ENCODE measurements around the gene CD200. TPM values are rescaled to one million over a fixed set of nuclear protein-coding genes. Genes with fewer than 3 reads are reported as not detected.

CD200 gene, protein sequence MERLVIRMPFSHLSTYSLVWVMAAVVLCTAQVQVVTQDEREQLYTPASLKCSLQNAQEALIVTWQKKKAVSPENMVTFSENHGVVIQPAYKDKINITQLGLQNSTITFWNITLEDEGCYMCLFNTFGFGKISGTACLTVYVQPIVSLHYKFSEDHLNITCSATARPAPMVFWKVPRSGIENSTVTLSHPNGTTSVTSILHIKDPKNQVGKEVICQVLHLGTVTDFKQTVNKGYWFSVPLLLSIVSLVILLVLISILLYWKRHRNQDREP
- total RNA-seq: 10 to 100 TPM in 1 of 4 donors, 1 to 10 TPM in 3; 2.5 to 15.6 (median 4.8) TPM

DNA sequence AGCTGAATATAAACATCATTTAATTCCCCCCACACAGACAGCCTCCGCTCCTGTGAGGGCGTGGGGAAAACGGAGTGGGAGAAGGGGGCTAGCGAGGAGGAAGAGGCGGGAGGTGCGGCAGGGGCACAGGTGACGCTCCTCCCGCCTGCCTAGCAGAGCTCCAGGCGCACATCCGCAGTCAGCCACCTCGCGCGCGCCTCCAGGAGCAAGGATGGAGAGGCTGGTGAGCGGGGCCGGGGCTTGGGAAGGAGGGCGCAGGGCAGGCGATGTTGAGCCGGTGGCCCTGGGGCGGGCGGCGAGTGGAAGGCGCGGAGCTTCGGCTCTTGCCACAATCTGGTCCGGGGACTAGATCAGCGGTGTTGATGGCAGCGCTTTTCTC, at the start of gene CD200:
Gene CD200, plus strand, starts transcription at position 155 of the 379 bp plus-strand sequence. Its CDS starts 57 bp downstream, at position 212.
- 0 to 5% methylated on average over 3 to 4 of the region's 28 CpGs for WGBS, 2 donors (ENCODE audit: low coverage in 1 of 2)
- TF ChIP-seq POLR2A (IDR thresholded peaks at IDR 0.05) (peak; percentile 31 to 42), POLR2AphosphoS5 (IDR thresholded peaks at IDR 0.05) (peak; percentile 70), EP300 (IDR thresholded peaks at IDR 0.05) (no peak)
- TF ChIP-seq, protein P1, sequence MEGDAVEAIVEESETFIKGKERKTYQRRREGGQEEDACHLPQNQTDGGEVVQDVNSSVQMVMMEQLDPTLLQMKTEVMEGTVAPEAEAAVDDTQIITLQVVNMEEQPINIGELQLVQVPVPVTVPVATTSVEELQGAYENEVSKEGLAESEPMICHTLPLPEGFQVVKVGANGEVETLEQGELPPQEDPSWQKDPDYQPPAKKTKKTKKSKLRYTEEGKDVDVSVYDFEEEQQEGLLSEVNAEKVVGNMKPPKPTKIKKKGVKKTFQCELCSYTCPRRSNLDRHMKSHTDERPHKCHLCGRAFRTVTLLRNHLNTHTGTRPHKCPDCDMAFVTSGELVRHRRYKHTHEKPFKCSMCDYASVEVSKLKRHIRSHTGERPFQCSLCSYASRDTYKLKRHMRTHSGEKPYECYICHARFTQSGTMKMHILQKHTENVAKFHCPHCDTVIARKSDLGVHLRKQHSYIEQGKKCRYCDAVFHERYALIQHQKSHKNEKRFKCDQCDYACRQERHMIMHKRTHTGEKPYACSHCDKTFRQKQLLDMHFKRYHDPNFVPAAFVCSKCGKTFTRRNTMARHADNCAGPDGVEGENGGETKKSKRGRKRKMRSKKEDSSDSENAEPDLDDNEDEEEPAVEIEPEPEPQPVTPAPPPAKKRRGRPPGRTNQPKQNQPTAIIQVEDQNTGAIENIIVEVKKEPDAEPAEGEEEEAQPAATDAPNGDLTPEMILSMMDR (IDR thresholded peaks at IDR 0.05): peak in 3 of 4 experiments; percentile 23 to 38 (median 24)

DNA sequence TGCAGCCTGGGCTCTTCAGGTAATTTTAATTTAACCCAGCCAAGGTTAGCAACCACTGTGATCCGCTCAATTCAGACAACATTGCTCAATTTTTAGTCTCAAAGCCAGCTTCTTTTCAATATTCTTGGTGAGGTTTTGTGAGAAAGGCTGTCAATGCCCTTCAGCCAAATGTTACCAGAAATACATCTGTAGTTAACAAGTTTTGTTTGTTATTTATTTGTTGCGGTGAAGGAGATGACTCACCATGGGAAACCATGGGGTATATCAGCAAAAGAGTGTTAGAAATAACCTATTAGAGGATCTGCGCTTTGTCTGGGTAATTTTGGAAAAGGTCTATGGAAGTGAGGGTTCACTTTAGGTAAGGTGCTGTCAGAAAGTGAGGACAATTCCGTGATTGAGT, 43.9 kb upstream of the CD200 start:
- H3K9me3 ChIP-seq: no peaks in the 10 kb centered on the region
- peaks cover 0 to 3% (median 0%) of the 10 kb centered on the region in 3 donors for H3K4me1 ChIP-seq
- H3K27me3 ChIP-seq: no peaks in the 10 kb centered on the region
- WGBS, 2 donors (ENCODE audit: low coverage in 1 of 2): 94% methylated on average over 4 of the region's 4 CpGs
- no peak overlapping the region for H3K27ac ChIP-seq
- no peak for TF ChIP-seq POLR2A (IDR thresholded peaks at IDR 0.05)
- TF ChIP-seq POLR2AphosphoS5 (IDR thresholded peaks at IDR 0.05): no peak
- no peak for TF ChIP-seq EP300 (IDR thresholded peaks at IDR 0.05)
- TF ChIP-seq, protein P1 (IDR thresholded peaks at IDR 0.05): no peak
- no peak for ATAC-seq
- no peak overlapping the region for H3K4me3 ChIP-seq
- no peaks in the 10 kb centered on the region for H3K36me3 ChIP-seq

More for the DNA sequence above, at the start of gene CD200:
- peaks cover 0 to 19% (median 0%) of the 10 kb centered on the region in 3 donors for H3K4me1 ChIP-seq
- H3K4me3 ChIP-seq: peak within 1 kb of the TSS; percentile 63 to 89
- ATAC-seq: peak; percentile 79
- no peaks in the 10 kb centered on the region for H3K36me3 ChIP-seq
- H3K9me3 ChIP-seq: no peaks in the 10 kb centered on the region
- H3K27me3 ChIP-seq: peaks cover 5% of the 10 kb centered on the region
- H3K27ac ChIP-seq: peak within 1 kb of the TSS; percentile 68 to 90 (median 82)

DNA sequence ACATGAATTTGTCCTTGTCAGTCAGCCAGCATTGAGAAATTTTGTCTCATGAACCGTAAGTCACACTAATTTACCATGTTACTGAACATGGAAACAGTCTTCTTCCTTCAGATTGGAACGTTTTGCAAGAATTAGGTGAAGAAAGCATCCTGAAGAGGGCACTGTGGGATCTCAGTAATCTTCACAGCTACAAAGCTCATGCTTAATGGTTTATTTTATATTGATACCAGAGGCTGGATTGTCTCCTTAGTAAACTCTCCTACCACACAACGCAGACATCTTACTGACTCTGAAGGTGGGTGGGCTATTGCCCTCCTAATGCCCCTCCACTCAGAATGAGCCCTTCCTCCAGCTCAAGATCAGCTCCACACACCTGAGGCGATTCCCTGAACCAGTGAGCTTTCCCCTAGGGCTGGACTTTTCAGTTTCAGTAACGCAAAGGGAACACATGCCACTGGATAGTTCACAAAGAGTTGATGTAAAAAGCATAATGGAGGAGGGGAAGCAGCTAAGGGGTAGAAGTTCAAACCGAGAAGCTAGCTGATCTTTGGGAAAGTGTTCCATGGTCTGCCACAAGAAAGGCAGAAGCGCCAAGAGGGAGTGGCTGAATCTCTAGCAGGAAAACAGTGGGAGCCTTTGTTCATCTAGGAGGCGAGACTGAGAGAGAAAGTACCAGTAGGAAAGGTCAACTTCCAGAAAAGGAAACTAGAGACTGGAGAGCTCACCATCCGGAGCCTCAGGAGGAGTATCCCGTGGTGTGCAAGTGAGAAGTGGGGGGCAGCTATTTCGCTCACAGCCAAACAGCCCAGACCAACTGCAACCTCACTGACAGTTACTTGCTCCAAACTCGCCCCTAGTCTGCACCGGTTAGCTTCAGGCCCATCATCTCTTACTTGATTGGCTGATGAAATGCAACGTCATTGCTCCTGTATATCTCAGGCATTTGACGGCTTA, 39.3 kb upstream of the CD200 start, which contains the start of gene SLC9C1:
Gene SLC9C1, minus strand, starts transcription at position 849 of the 954 bp plus-strand sequence. CDS start 7,425 bp downstream, outside the sequence.
- TF ChIP-seq EP300 (IDR thresholded peaks at IDR 0.05): no peak
- TF ChIP-seq POLR2AphosphoS5 (IDR thresholded peaks at IDR 0.05): no peak
- TF ChIP-seq, protein P1 (IDR thresholded peaks at IDR 0.05): peak; percentile 40 to 70 (median 60)
- Histone ChIP-seq H3K27ac (peak within 1 kb of the TSS; percentile 45 to 77 (median 66)), H3K36me3 (no peaks in the 10 kb centered on the region), H3K4me1 (peaks cover 0 to 7% (median 0%) of the 10 kb centered on the region in 3 donors), H3K4me3 (peak within 1 kb of the TSS; percentile 45 to 47), H3K9me3 (no peaks in the 10 kb centered on the region), H3K27me3 (no peaks in the 10 kb centered on the region)
- WGBS, 2 donors (ENCODE audit: low coverage in 1 of 2): 10 to 19% methylated on average over 10 to 13 of the region's 15 CpGs
- peak; percentile 80 for ATAC-seq

DNA sequence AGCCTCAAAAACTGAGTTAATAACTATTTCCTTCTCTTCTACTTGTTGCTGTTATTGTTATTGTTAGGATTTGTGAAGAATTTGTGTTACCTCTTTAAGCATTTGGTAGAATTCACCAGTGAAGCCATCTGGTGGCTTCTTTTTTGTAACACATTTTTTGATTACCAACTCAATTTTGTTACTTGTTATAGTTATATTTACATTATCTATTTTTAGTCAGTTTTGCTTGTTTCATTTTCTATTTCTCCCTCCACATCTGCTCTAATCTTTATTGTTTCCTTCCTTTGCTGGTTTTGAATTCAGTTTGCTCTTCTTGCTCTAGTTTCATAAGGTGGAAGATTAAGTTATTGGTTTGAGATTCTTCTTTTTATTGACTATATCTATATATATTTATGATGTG, 35.2 kb upstream of the CD200 start:
- no peaks in the 10 kb centered on the region for H3K27me3 ChIP-seq
- H3K36me3 ChIP-seq: no peaks in the 10 kb centered on the region
- ATAC-seq: no peak
- H3K4me3 ChIP-seq: no peak overlapping the region
- no peak overlapping the region for H3K27ac ChIP-seq
- no peak for TF ChIP-seq EP300 (IDR thresholded peaks at IDR 0.05)
- peaks cover 0 to 9% (median 0%) of the 10 kb centered on the region in 3 donors for H3K4me1 ChIP-seq
- H3K9me3 ChIP-seq: no peaks in the 10 kb centered on the region

DNA sequence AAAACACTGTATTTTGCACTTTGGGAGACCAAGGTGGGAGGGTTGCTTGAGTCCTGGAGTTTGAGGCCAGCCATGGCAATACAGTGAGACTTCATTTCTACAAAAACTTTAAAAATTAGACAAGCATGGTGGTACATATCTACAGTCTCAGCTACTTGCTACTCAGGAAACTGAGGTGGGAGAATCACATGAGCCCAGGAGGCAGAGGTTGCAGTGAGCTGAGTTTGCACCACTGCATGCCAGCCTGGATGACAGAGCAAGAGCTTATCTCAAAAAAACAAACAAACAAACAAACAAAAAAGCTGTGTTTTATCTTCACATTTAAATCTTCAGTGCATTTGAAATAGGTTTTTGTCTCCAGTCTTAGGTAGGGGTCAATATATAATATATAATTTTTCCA, 34.2 kb upstream of the CD200 start:
- no peak for ATAC-seq
- Histone ChIP-seq H3K36me3 (no peaks in the 10 kb centered on the region), H3K9me3 (no peaks in the 10 kb centered on the region), H3K4me1 (peaks cover 0 to 20% (median 0%) of the 10 kb centered on the region in 3 donors), H3K27me3 (no peaks in the 10 kb centered on the region), H3K27ac (no peak overlapping the region), H3K4me3 (no peak overlapping the region)
- no peak for TF ChIP-seq POLR2AphosphoS5 (IDR thresholded peaks at IDR 0.05)
- TF ChIP-seq, protein P1 (IDR thresholded peaks at IDR 0.05): no peak
- no peak for TF ChIP-seq POLR2A (IDR thresholded peaks at IDR 0.05)
- no peak for TF ChIP-seq EP300 (IDR thresholded peaks at IDR 0.05)
